Esophagus (tissue), 2 donors: Measurements from ENCODE around the gene RNF43. TPM values are rescaled to one million over a fixed set of nuclear protein-coding genes. Genes with fewer than 3 reads are reported as not detected.

Source experiments
- H3K27ac ChIP-seq, 2 donors: one replicate each; pipeline ENCODE4 v1.5.1; 2013; ENCODE audit warnings: low read depth in 2 of 2, mild to moderate bottlenecking in 2 of 2, inconsistent platforms in 1 of 2, low read length in 1 of 2, moderate library complexity in 1 of 2
- H3K27me3 ChIP-seq, 2 donors: one replicate each; pipeline ENCODE4 v1.6.1; 2013; ENCODE audit warnings: low read length in 2 of 2, control low read depth in 1 of 2, mild to moderate bottlenecking in 1 of 2; ENCODE audit not compliant: insufficient read depth in 2 of 2, control insufficient read depth in 1 of 2
- H3K36me3 ChIP-seq, 2 donors: one replicate each; pipeline ENCODE4 v1.6.1; 2013; ENCODE audit warnings: low read length in 1 of 2; ENCODE audit not compliant: control insufficient read depth in 2 of 2, insufficient read depth in 2 of 2
- H3K4me1 ChIP-seq, 2 donors: one replicate each; pipeline ENCODE4 v1.6.1; 2013; ENCODE audit warnings: low read length in 1 of 2; ENCODE audit not compliant: control insufficient read depth in 2 of 2, insufficient read depth in 2 of 2
- H3K4me3 ChIP-seq, 2 donors: one replicate each; pipeline ENCODE4 v1.5.1; 2013; ENCODE audit warnings: low read length in 2 of 2, mild to moderate bottlenecking in 2 of 2, low read depth in 1 of 2, moderate library complexity in 1 of 2
- H3K9me3 ChIP-seq, 2 donors: one replicate each; pipeline ENCODE4 v1.6.1; 2013; ENCODE audit warnings: mild to moderate bottlenecking in 2 of 2, low read depth in 1 of 2, low read length in 1 of 2, moderate library complexity in 1 of 2; ENCODE audit not compliant: control insufficient read depth in 2 of 2, insufficient read depth in 1 of 2
- WGBS, 2 donors: extraction: QIAGEN DNeasy Blood & Tissue Kit; methylation state at CpG; one replicate each; pipeline ENCODE4 v1.1.7; 2013; 5-methylcytosine and 5-hydroxymethylcytosine counted together
- polyA plus RNA-seq, 2 donors: library from polyadenylated mRNA; stranded (reverse); fragments of 200-250 nt; gene quantifications; one replicate each; pipeline ENCODE4 v1.2.3, GENCODE V29; 2013
- donor health status: healthy with polysubstance abuse.
- donor health status: Bipolar disorder and iron deficiency.

The RNF43 gene
- polyA plus RNA-seq, 2 donors, result 5.7 to 7.5 TPM

DNA sequence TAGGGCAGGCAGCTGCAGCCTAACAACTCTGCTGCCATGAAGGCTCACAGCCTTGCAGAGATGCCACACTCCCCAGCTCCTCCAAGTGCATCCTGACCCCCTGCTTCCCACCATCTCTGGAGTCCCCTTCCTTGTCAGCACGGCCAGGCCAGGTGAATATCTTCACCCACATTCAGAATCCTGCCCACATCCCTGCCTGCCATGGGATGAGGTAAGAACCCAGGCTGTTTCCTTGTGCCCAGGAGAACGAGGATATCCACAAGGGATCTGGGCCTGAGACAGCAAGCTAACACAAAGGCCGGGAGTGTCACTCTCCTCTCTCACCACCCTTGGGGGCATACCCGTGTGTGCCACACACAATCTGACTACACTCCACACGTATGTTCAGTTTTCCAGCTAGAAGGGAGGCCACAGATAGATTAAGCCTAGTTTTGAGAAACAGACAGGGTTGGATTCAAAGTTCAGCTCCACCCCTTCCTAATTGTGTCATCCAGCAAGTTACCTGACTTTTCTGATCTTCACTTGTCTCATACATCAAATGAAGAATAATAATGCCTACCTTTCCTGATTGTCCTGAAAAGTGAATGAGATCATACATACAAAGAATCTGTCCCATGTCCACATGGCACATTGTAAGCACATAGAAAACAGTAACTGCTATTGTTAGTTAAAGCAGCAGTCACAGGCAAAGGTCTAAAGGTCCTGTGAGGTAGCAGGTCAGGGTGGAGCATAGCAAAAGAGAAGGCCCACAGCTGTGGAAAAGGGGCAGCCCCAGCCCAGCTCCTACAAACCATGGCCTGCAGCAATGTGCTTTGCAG, 47.9 kb downstream of the RNF43 start:
- Histone ChIP-seq H3K27ac (peak overlapping the region; percentile 52 to 90), H3K36me3 (peaks cover 0 to 8% of the 10 kb centered on the region in 2 donors), H3K9me3 (no peaks in the 10 kb centered on the region), H3K4me1 (peaks cover 4 to 19% of the 10 kb centered on the region in 2 donors), H3K4me3 (no peak overlapping the region), H3K27me3 (no peaks in the 10 kb centered on the region)
- 37 to 44% methylated on average over 5 of the region's 5 CpGs for WGBS, 2 donors

DNA sequence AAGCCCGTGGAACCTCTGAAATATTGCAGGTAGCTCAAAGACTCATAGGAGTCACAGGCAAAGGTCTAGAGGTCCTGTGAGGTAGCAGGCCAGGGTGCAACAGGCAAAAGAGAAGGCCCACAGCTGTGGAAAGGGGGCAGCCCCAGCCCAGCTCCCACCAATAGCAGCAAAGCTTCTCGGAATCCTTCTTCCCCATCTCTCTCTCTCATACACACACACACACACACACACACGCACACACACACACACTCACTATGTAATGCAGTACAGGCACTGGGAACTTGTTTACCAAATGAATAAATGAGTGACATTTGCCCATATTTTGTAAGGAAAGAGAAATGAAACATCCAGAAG, 48.5 kb downstream of the RNF43 start:
- Histone ChIP-seq H3K4me1 (peaks cover 4 to 25% of the 10 kb centered on the region in 2 donors), H3K9me3 (no peaks in the 10 kb centered on the region), H3K27ac (peak overlapping the region; percentile 52 to 90), H3K36me3 (peaks cover 0 to 8% of the 10 kb centered on the region in 2 donors), H3K27me3 (no peaks in the 10 kb centered on the region), H3K4me3 (no peak overlapping the region)
- WGBS, 2 donors, result 51 to 60% methylated on average over 3 of the region's 3 CpGs

Other genes starting within 250 kb of the RNF43 start
- gene EPX, start 224.8 kb downstream of the RNF43 start, polyA plus RNA-seq, result not detected
- gene MKS1, start 198.3 kb downstream of the RNF43 start, polyA plus RNA-seq, result 10 to 100 TPM in 1 of 2 donors, 1 to 10 TPM in 1; 7.8 to 10.2 TPM
- gene LPO, start 178.9 kb downstream of the RNF43 start, polyA plus RNA-seq, result not detected
- under 1 TPM in 1 of 2 donors, not detected in 1; 0.02 TPM for gene MPO, start 136.6 kb downstream of the RNF43 start, polyA plus RNA-seq
- gene TSPOAP1, start 88.7 kb downstream of the RNF43 start, polyA plus RNA-seq, result 10 to 100 TPM in 1 of 2 donors, 1 to 10 TPM in 1; 7.3 to 14.9 TPM
- 10 to 100 TPM; 39.9 to 80.8 TPM for gene SUPT4H1, start 65.3 kb downstream of the RNF43 start, polyA plus RNA-seq
- under 1 TPM; 0.01 to 0.02 TPM for gene HSF5, start 70.9 kb upstream of the RNF43 start, polyA plus RNA-seq
- 10 to 100 TPM in 1 of 2 donors, 1 to 10 TPM in 1; 9.1 to 15.3 TPM for gene MTMR4, start 97.1 kb upstream of the RNF43 start, polyA plus RNA-seq